GM12878 (cell line): ENCODE measurements around the gene TBL1XR1. TPM values are rescaled to one million over a fixed set of nuclear protein-coding genes. Genes with fewer than 3 reads are reported as not detected.
A peak's percentile ranks its signal among the peaks of the same experiment; 100 is the strongest.
"Not testable (repeated sequence)": the region's sequence is repeated elsewhere in the genome, so short reads cannot be mapped to it uniquely, and the experiment has no call there.

ENCODE experiments used
- ATAC-seq: fragments of 200-7000 bp; cut with Tn5 transposase; 3 replicates; pipeline ENCODE4 v1.9.1; 2020; ENCODE audit warnings: mild to moderate bottlenecking, moderate library complexity
- BruUV-seq: library from RNA; stranded (reverse); fragments of 400-500 nt; replicated peaks from 2 replicates; lab custom pipeline; 2021; lab: Mats Ljungman, UMichigan
- CTCF ChIA-PET: fragments of 300-600 bp; sonication (Branson Sonifier 250); formaldehyde crosslinking; extraction: SDS; loops from one replicate; lab custom pipeline; 2021; ENCODE audit warnings: inconsistent platforms; lab: Yijun Ruan, JAX
- POLR2A ChIA-PET: fragments of 350-600 bp; formaldehyde crosslinking; extraction: SDS; loops from one replicate; lab custom pipeline; 2021; ENCODE audit warnings: inconsistent platforms; lab: Charles Lee
- RAD21 ChIA-PET: fragments of 300-600 bp; sonication (Branson Sonifier 250); formaldehyde crosslinking; loops from one replicate; lab custom pipeline; 2023; ENCODE audit warnings: antibody characterized with exemption; ENCODE audit not compliant: unreplicated experiment; lab: Charles Lee
- SMC1A ChIA-PET: fragments of 300-600 bp; sonication (Branson Sonifier 250); formaldehyde crosslinking; loops from one replicate; lab custom pipeline; 2023; ENCODE audit not compliant: unreplicated experiment, uncharacterized antibody; lab: Charles Lee
- DNase-seq: peaks from one replicate; pipeline ENCODE4 v3.0.0-alpha.2; 2011; ENCODE audit warnings: low read depth, low spot score
- FAIRE-seq: peaks from 3 replicates; lab custom pipeline; 2011; peaks lifted over from hg19 to GRCh38; lab: Jason Lieb, UNC
- H2AFZ ChIP-seq: 2 replicates; pipeline ENCODE4 v1.6.0; 2011; ENCODE audit warnings: low read depth, low read length, control low read depth; ENCODE audit not compliant: control insufficient read depth
- H3K27ac ChIP-seq: 2 replicates; pipeline ENCODE4 v1.5.1; 2011; ENCODE audit warnings: control low read depth; ENCODE audit not compliant: control insufficient read depth, insufficient read depth
- H3K27me3 ChIP-seq, 2 experiments: replicated peaks in 1 of 2; 2 replicates each; pipeline versions ENCODE4 v1.6.0 to v1.6.1; 2011; ENCODE audit warnings: low read length in 1 of 2; ENCODE audit not compliant: control insufficient read depth in 2 of 2, insufficient read depth in 2 of 2
- H3K36me3 ChIP-seq, 2 experiments: 2 replicates each; pipeline ENCODE4 v1.5.1; 2011; ENCODE audit warnings: low read length in 1 of 2; ENCODE audit not compliant: control insufficient read depth in 2 of 2, insufficient read depth in 2 of 2
- H3K4me1 ChIP-seq: 2 replicates; pipeline ENCODE4 v1.6.1; 2011; ENCODE audit warnings: mild to moderate bottlenecking, low read length, moderate library complexity, mixed read lengths; ENCODE audit not compliant: control insufficient read depth, insufficient read depth
- H3K4me2 ChIP-seq: 2 replicates; pipeline ENCODE4 v1.6.0; 2011; ENCODE audit warnings: control low read depth; ENCODE audit not compliant: control insufficient read depth, insufficient read depth
- H3K4me3 ChIP-seq: fragments of 200-600 bp; sonication (generic); 2 replicates; pipeline ENCODE4 v1.5.1; 2016
- H3K79me2 ChIP-seq: 2 replicates; pipeline ENCODE4 v1.6.0; 2011; ENCODE audit warnings: low read length; ENCODE audit not compliant: control insufficient read depth, insufficient read depth
- H3K9ac ChIP-seq: 2 replicates; pipeline ENCODE4 v1.8.0; 2011; ENCODE audit warnings: low read length, control low read depth, mixed read lengths; ENCODE audit not compliant: control insufficient read depth, insufficient read depth
- H3K9me3 ChIP-seq: replicated peaks from 3 replicates; pipeline ENCODE4 v1.5.1; 2011; ENCODE audit warnings: mild to moderate bottlenecking, low read length; ENCODE audit not compliant: control insufficient read depth, insufficient read depth
- H4K20me1 ChIP-seq: 2 replicates; pipeline ENCODE4 v1.6.0; 2011; ENCODE audit not compliant: control insufficient read depth, insufficient read depth
- KAT2A ChIP-seq: conservative IDR thresholded peaks from 2 replicates; pipeline ENCODE4 v1.6.1; 2011; ENCODE audit warnings: low read depth, low read length; ENCODE audit not compliant: control insufficient read depth
- MYB ChIP-seq: fragments of 150-350 bp; IDR thresholded peaks from 2 replicates; pipeline ENCODE4 v1.6.1; 2014; ENCODE audit warnings: mild to moderate bottlenecking, low read depth, low read length, borderline replicate concordance
- SMAD5 ChIP-seq: IDR thresholded peaks from 2 replicates; pipeline ENCODE4 v1.6.1; 2016; ENCODE audit warnings: antibody characterized with exemption, low read depth
- SUZ12 ChIP-seq: fragments of 200-600 bp; sonication (generic); IDR thresholded peaks from one replicate; pipeline ENCODE4 v1.6.1; 2018; ENCODE audit warnings: antibody characterized with exemption, mild to moderate bottlenecking; ENCODE audit not compliant: unreplicated experiment
- WGBS: methylation state at CpG from one replicate; pipeline ENCODE4 v1.1.6; 2016; ENCODE audit warnings: low lambda C conversion rate; ENCODE audit not compliant: insufficient replicate concordance, insufficient coverage; ENCODE audit errors: missing lambda C conversion rate; 5-methylcytosine and 5-hydroxymethylcytosine counted together
- in situ Hi-C: fragments of 300-500 bp; cut with MboI; formaldehyde crosslinking; loops from 9 replicates; pipeline ENCODE4 v1.14.3; 2018; ENCODE audit warnings: mixed read lengths
- intact Hi-C: fragments of 100-400 bp; cut with micrococcal nuclease; formaldehyde crosslinking; loops from one replicate; pipeline ENCODE4 v1.14.2; 2022; ENCODE audit not compliant: unreplicated experiment
- polyA plus RNA-seq, 11 experiments: library from polyadenylated mRNA; depleted of rRNA in 4 of 11; unstranded in 6 of 11; stranded (reverse) in 5 of 11; fragments of >200 nt; fragmentation: Nextera tagmentation in 4 of 11; fragmentation: Illumina TruSeq in 1 of 11; extraction: Ambion mirVana in 4 of 11; extraction: Trizol in 1 of 11; gene quantifications; 1 replicate in 1 of 11; 2 replicates in 10 of 11; pipeline versions ENCODE4 v1.2.1 to v1.2.3, GENCODE V29; 2011 to 2016; ENCODE audit warnings: inconsistent platforms in 2 of 11, missing spikeins in 2 of 11, low read depth in 1 of 11
- total RNA-seq, 4 experiments: library from RNA; depleted of rRNA in 3 of 4; stranded (reverse); fragments of >200 nt in 3 of 4; fragmentation: Illumina TruSeq in 1 of 4; extraction: Trizol in 1 of 4; gene quantifications; 2 replicates each; pipeline versions ENCODE4 v1.2.1 to v1.2.3, GENCODE V29; 2013 to 2021
- TF ChIP-seq, protein P1 (sequence below): fragments of 450-650 bp; IDR thresholded peaks from 2 replicates; pipeline ENCODE4 v1.6.1; 2017; ENCODE audit warnings: antibody characterized with exemption, mild to moderate bottlenecking, moderate library complexity
- TF ChIP-seq, protein P2 (sequence below): IDR thresholded peaks from 2 replicates; pipeline ENCODE4 v1.6.1; 2012; ENCODE audit warnings: mild to moderate bottlenecking, low read depth, low read length

The TBL1XR1 gene
- total and polyA plus RNA-seq, 10 of the 15 experiments (the other 5 are each of a cell fraction or from before 2014, with no cell fraction given), result 13.0 to 115 (median 60.4) TPM

GRCh38 chr3:177141471-177141870, 55.8 kb downstream of the TBL1XR1 start:
- ChIA-PET POLR2A (no interaction called here), SMC1A (interaction anchor here (0.9 to 2.3 kb wide), 7 partner anchors 8 to 83 kb away, joined by 3 to 8 read pairs (median 3); no protein-coding TSS in a partner anchor), RAD21 (interaction anchor here (0.9 to 1.4 kb wide), 2 partner anchors 25 to 54 kb away, joined by 3 read pairs; no protein-coding TSS in a partner anchor), CTCF (no interaction called here)
- FAIRE-seq (no peak), DNase-seq (no peak), ATAC-seq (no peak)
- WGBS, result 96% methylated on average over 6 of the region's 6 CpGs
- H3K79me2 ChIP-seq, result peaks cover 92% of the 10 kb centered on the region
- no peaks in the 10 kb centered on the region for H3K27me3 ChIP-seq
- intact Hi-C loops, result no loop called here
- no peak overlapping the region for H3K27ac ChIP-seq
- H3K4me3 ChIP-seq, result no peak overlapping the region
- in situ Hi-C loops, result no loop called here
- peaks cover 30% of the 10 kb centered on the region for H3K4me1 ChIP-seq
- H4K20me1 ChIP-seq, result no peaks in the 10 kb centered on the region; the same call in 1 of the 2 replicates
- TF ChIP-seq KAT2A (no peak), MYB (no peak), SMAD5 (no peak), SUZ12 (no peak)
- TF ChIP-seq, protein P1, sequence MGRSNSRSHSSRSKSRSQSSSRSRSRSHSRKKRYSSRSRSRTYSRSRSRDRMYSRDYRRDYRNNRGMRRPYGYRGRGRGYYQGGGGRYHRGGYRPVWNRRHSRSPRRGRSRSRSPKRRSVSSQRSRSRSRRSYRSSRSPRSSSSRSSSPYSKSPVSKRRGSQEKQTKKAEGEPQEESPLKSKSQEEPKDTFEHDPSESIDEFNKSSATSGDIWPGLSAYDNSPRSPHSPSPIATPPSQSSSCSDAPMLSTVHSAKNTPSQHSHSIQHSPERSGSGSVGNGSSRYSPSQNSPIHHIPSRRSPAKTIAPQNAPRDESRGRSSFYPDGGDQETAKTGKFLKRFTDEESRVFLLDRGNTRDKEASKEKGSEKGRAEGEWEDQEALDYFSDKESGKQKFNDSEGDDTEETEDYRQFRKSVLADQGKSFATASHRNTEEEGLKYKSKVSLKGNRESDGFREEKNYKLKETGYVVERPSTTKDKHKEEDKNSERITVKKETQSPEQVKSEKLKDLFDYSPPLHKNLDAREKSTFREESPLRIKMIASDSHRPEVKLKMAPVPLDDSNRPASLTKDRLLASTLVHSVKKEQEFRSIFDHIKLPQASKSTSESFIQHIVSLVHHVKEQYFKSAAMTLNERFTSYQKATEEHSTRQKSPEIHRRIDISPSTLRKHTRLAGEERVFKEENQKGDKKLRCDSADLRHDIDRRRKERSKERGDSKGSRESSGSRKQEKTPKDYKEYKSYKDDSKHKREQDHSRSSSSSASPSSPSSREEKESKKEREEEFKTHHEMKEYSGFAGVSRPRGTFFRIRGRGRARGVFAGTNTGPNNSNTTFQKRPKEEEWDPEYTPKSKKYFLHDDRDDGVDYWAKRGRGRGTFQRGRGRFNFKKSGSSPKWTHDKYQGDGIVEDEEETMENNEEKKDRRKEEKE, result no peak
- TF ChIP-seq, protein P2, sequence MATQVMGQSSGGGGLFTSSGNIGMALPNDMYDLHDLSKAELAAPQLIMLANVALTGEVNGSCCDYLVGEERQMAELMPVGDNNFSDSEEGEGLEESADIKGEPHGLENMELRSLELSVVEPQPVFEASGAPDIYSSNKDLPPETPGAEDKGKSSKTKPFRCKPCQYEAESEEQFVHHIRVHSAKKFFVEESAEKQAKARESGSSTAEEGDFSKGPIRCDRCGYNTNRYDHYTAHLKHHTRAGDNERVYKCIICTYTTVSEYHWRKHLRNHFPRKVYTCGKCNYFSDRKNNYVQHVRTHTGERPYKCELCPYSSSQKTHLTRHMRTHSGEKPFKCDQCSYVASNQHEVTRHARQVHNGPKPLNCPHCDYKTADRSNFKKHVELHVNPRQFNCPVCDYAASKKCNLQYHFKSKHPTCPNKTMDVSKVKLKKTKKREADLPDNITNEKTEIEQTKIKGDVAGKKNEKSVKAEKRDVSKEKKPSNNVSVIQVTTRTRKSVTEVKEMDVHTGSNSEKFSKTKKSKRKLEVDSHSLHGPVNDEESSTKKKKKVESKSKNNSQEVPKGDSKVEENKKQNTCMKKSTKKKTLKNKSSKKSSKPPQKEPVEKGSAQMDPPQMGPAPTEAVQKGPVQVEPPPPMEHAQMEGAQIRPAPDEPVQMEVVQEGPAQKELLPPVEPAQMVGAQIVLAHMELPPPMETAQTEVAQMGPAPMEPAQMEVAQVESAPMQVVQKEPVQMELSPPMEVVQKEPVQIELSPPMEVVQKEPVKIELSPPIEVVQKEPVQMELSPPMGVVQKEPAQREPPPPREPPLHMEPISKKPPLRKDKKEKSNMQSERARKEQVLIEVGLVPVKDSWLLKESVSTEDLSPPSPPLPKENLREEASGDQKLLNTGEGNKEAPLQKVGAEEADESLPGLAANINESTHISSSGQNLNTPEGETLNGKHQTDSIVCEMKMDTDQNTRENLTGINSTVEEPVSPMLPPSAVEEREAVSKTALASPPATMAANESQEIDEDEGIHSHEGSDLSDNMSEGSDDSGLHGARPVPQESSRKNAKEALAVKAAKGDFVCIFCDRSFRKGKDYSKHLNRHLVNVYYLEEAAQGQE, result no peak
- no peak overlapping the region for H2AFZ ChIP-seq
- H3K9ac ChIP-seq, result no peak overlapping the region
- H3K4me2 ChIP-seq, result peak overlapping the region; percentile 14; the same call in 1 of the 2 replicates
- no peaks in the 10 kb centered on the region for H3K9me3 ChIP-seq
- BruUV-seq, result no TSS peak
- peaks cover 0 to 3% of the 10 kb centered on the region in 2 experiments; a peak in 1 of 4 replicates for H3K36me3 ChIP-seq

GRCh38 chr3:177139220-177139619, 58.1 kb downstream of the TBL1XR1 start:
- SMC1A ChIA-PET, CTCF ChIA-PET, H3K4me2 ChIP-seq, H3K27me3 ChIP-seq, RAD21 ChIA-PET, H3K9me3 ChIP-seq, H2AFZ ChIP-seq, in situ Hi-C loops, DNase-seq, POLR2A ChIA-PET, H3K36me3 ChIP-seq, ATAC-seq, H3K27ac ChIP-seq, FAIRE-seq, intact Hi-C loops, H3K4me3 ChIP-seq, H3K9ac ChIP-seq, H4K20me1 ChIP-seq, BruUV-seq: not testable (repeated sequence)
- WGBS, result 87% methylated on average over 10 of the region's 10 CpGs
- H3K4me1 ChIP-seq, result peaks cover 18% of the 10 kb centered on the region
- H3K79me2 ChIP-seq, result peaks cover 88% of the 10 kb centered on the region
